CD14-positive monocyte (primary cell): ENCODE measurements around the gene PGP. TPM values are rescaled to one million over a fixed set of nuclear protein-coding genes. Genes with fewer than 3 reads are reported as not detected.
"Not testable (repeated sequence)": the region's sequence is repeated elsewhere in the genome, so short reads cannot be mapped to it uniquely, and the experiment has no call there.

Experiments
- DNase-seq, 3 donors: peaks; one replicate each; pipeline ENCODE4 v3.0.0-alpha.2; 2011 to 2022
- H2AFZ ChIP-seq: 2 replicates; pipeline ENCODE4 v1.6.0; 2012; ENCODE audit warnings: mild to moderate bottlenecking, low read depth, low read length, inconsistent platforms; ENCODE audit not compliant: insufficient read depth, poor library complexity, severe bottlenecking
- H3K27ac ChIP-seq, 2 donors: 1 replicate in 1 of 2; 2 replicates in 1 of 2; pipeline ENCODE4 v1.5.1; 2012 to 2013; ENCODE audit warnings: low read length in 2 of 2, control low read depth in 1 of 2, inconsistent platforms in 1 of 2, low read depth in 1 of 2, mild to moderate bottlenecking in 1 of 2
- H3K27me3 ChIP-seq, 2 donors: one replicate each; pipeline versions ENCODE4 v1.6.0 to v1.6.1; 2011 to 2013; ENCODE audit warnings: low read length in 2 of 2; ENCODE audit not compliant: control insufficient read depth in 2 of 2, insufficient read depth in 2 of 2
- H3K36me3 ChIP-seq, 2 donors: replicated peaks in 1 of 2; 1 replicate in 1 of 2; 2 replicates in 1 of 2; pipeline versions ENCODE4 v1.5.1 to v1.6.1; 2012 to 2013; ENCODE audit warnings: low read length in 2 of 2, control low read depth in 1 of 2, inconsistent platforms in 1 of 2, mild to moderate bottlenecking in 1 of 2; ENCODE audit not compliant: insufficient read depth in 2 of 2, control insufficient read depth in 1 of 2
- H3K4me1 ChIP-seq, 2 donors: 1 replicate in 1 of 2; 2 replicates in 1 of 2; pipeline versions ENCODE4 v1.5.1 to v1.6.1; 2012 to 2013; ENCODE audit warnings: low read length in 2 of 2, control low read depth in 1 of 2, inconsistent platforms in 1 of 2, mild to moderate bottlenecking in 1 of 2, moderate library complexity in 1 of 2; ENCODE audit not compliant: insufficient read depth in 2 of 2, control insufficient read depth in 1 of 2
- H3K4me2 ChIP-seq: replicated peaks from 2 replicates; pipeline ENCODE3; 2012; ENCODE audit warnings: low read length, moderate library complexity, mild to moderate bottlenecking; ENCODE audit not compliant: poor library complexity, severe bottlenecking; ENCODE audit errors: extremely low read depth
- H3K4me3 ChIP-seq, 3 experiments: fragments of 200-600 bp in 1 of 3; sonication (generic) in 1 of 3; replicated peaks in 1 of 3; 1 replicate in 2 of 3; 2 replicates in 1 of 3; pipeline ENCODE4 v1.5.1; 2011 to 2013; ENCODE audit warnings: low read length in 3 of 3, mild to moderate bottlenecking in 3 of 3, control low read depth in 2 of 3, low read depth in 2 of 3, inconsistent platforms in 1 of 3, moderate library complexity in 1 of 3
- H3K79me2 ChIP-seq: 2 replicates; pipeline ENCODE4 v1.6.0; 2012; ENCODE audit warnings: mild to moderate bottlenecking, control low read depth, inconsistent platforms, low read length, moderate library complexity; ENCODE audit not compliant: insufficient read depth
- H3K9ac ChIP-seq: 2 replicates; pipeline ENCODE4 v1.6.0; 2017; ENCODE audit warnings: low read length, mild to moderate bottlenecking; ENCODE audit not compliant: insufficient read depth, poor library complexity, severe bottlenecking
- H3K9me3 ChIP-seq, 2 donors: replicated peaks in 1 of 2; 1 replicate in 1 of 2; 2 replicates in 1 of 2; pipeline versions ENCODE4 v1.5.1 to v1.6.1; 2012 to 2013; ENCODE audit warnings: low read length in 2 of 2, control low read depth in 1 of 2; ENCODE audit not compliant: control insufficient read depth in 1 of 2, insufficient read depth in 1 of 2
- H4K20me1 ChIP-seq: 2 replicates; pipeline ENCODE4 v1.6.0; 2012; ENCODE audit warnings: mild to moderate bottlenecking, low read length, control low read depth, moderate library complexity; ENCODE audit not compliant: insufficient read depth
- H3K27ac Mint-ChIP-seq, 7 donors: one replicate each; pipeline ENCODE4 v1.8.0; 2020; ENCODE audit warnings: mild to moderate bottlenecking in 7 of 7, mixed read lengths in 7 of 7, moderate library complexity in 6 of 7, inconsistent platforms in 2 of 7
- H3K27me3 Mint-ChIP-seq, 3 donors: one replicate each; pipeline ENCODE4 v1.8.0; 2021 to 2022; ENCODE audit warnings: low read depth in 3 of 3, mild to moderate bottlenecking in 3 of 3, mixed read lengths in 3 of 3, moderate library complexity in 3 of 3, inconsistent platforms in 1 of 3
- H3K36me3 Mint-ChIP-seq, 2 donors: one replicate each; pipeline ENCODE4 v1.8.0; 2020; ENCODE audit warnings: mixed read lengths in 2 of 2, inconsistent platforms in 1 of 2, mild to moderate bottlenecking in 1 of 2
- H3K4me1 Mint-ChIP-seq: one replicate; pipeline ENCODE4 v1.8.0; 2020; ENCODE audit warnings: mild to moderate bottlenecking, mixed read lengths
- H3K4me3 Mint-ChIP-seq, 2 donors: one replicate each; pipeline ENCODE4 v1.8.0; 2020; ENCODE audit warnings: mild to moderate bottlenecking in 2 of 2, mixed read lengths in 2 of 2, moderate library complexity in 1 of 2
- H3K9me3 Mint-ChIP-seq, 7 donors: one replicate each; pipeline ENCODE4 v1.8.0; 2020 to 2022; ENCODE audit warnings: mixed read lengths in 7 of 7, mild to moderate bottlenecking in 6 of 7, moderate library complexity in 6 of 7, inconsistent platforms in 2 of 7
- WGBS: methylation state at CpG from one replicate; pipeline ENCODE4 v1.1.5; 2013; ENCODE audit warnings: missing lambda C conversion rate; ENCODE audit not compliant: insufficient coverage; 5-methylcytosine and 5-hydroxymethylcytosine counted together
- intact Hi-C, 2 donors: fragments of 100-400 bp; cut with micrococcal nuclease; formaldehyde crosslinking; loops; one replicate each; pipeline versions ENCODE4 v1.15.0 to v1.15.1; 2023
- polyA plus RNA-seq, 3 donors: library from polyadenylated mRNA; depleted of rRNA in 1 of 3; unstranded in 2 of 3; stranded (reverse) in 1 of 3; fragments of 300-500 nt in 2 of 3; fragments of >200 nt in 1 of 3; fragmentation: Illumina TruSeq in 2 of 3; gene quantifications; 1 replicate in 2 of 3; 2 replicates in 1 of 3; pipeline ENCODE4 v1.2.3, GENCODE V29; 2012 to 2021
- TF ChIP-seq, protein P1 (sequence below): fragments of 200-600 bp; IDR thresholded peaks from one replicate; pipeline ENCODE4 v1.8.0; 2022; ENCODE audit warnings: antibody characterized with exemption, mild to moderate bottlenecking

PGP gene
- polyA plus RNA-seq, 3 donors, result 7.2 to 20.2 (median 19.2) TPM

DNA sequence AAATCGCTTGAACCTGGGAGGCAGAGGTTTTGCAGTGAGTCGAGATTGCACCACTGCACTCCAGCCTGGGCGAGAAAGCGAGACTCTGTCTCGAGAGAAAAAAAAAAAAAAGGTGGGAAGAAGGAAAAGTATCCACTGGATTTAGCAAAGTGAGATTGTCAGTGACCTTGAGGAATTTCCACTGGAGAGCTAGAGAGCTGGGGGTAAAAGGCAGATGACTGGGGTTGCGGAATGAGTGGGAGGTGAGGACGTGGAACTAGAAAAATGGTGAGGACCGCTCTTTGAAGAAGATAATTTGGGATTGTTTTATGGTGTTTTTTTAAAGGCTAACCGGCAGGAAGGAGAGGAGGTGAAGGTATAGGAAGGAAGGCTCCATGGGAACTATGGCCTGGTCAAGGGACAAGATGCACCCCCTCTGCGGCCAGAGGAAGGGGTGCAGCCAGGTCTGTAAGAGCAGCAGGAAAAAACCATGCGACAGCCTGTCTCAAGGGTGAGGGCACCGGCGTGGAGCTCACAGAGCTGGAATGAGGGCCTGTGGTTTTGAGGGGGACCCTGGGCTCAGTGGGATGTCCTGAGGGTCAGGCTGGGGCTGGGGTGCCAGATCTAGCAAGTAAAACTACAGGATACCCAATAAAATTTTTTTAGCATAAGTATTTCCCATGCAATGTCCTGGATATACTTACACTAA lies 10.1 kb downstream of the PGP start:
- peaks cover 17% of the 10 kb centered on the region for H4K20me1 ChIP-seq
- H3K36me3 ChIP-seq, result peaks cover 25 to 29% of the 10 kb centered on the region in 2 donors
- 94% methylated on average over 10 of the region's 13 CpGs for WGBS
- H3K4me3 Mint-ChIP-seq, result peak overlapping the region; percentile 73 to 76
- H3K9me3 Mint-ChIP-seq, result peaks cover 0 to 5% (median 0%) of the 10 kb centered on the region in 7 donors
- peak overlapping the region; percentile 64 to 92 (median 77) for H3K4me3 ChIP-seq
- H3K4me1 ChIP-seq, result peaks cover 23 to 27% of the 10 kb centered on the region in 2 donors
- no peak for DNase-seq
- TF ChIP-seq, protein P1, sequence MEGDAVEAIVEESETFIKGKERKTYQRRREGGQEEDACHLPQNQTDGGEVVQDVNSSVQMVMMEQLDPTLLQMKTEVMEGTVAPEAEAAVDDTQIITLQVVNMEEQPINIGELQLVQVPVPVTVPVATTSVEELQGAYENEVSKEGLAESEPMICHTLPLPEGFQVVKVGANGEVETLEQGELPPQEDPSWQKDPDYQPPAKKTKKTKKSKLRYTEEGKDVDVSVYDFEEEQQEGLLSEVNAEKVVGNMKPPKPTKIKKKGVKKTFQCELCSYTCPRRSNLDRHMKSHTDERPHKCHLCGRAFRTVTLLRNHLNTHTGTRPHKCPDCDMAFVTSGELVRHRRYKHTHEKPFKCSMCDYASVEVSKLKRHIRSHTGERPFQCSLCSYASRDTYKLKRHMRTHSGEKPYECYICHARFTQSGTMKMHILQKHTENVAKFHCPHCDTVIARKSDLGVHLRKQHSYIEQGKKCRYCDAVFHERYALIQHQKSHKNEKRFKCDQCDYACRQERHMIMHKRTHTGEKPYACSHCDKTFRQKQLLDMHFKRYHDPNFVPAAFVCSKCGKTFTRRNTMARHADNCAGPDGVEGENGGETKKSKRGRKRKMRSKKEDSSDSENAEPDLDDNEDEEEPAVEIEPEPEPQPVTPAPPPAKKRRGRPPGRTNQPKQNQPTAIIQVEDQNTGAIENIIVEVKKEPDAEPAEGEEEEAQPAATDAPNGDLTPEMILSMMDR, result no peak
- peaks cover 0 to 2% of the 10 kb centered on the region in 2 donors for H3K27me3 ChIP-seq
- peak overlapping the region; percentile 95 for H3K4me2 ChIP-seq
- intact Hi-C loops, result loop anchor here (2.0 to 5.0 kb wide), 3 partner anchors 47 to 63 kb away; partner anchors contain the start of genes RNPS1 (in 2 of the 2) and TRAF7 (in 2 of the 2)
- H3K79me2 ChIP-seq, result peaks cover 15% of the 10 kb centered on the region
- H2AFZ ChIP-seq, result peak overlapping the region; percentile 88
- peak overlapping the region; percentile 5 to 85 (median 72) for H3K27ac Mint-ChIP-seq
- H3K36me3 Mint-ChIP-seq, result peaks cover 17 to 26% of the 10 kb centered on the region in 2 donors
- peak overlapping the region; percentile 49 to 83 for H3K27ac ChIP-seq
- H3K27me3 Mint-ChIP-seq, result peaks cover 4 to 21% (median 9%) of the 10 kb centered on the region in 3 donors
- H3K9me3 ChIP-seq, result no peaks in the 10 kb centered on the region
- H3K9ac ChIP-seq, result peak overlapping the region; percentile 76
- peaks cover 25% of the 10 kb centered on the region for H3K4me1 Mint-ChIP-seq

DNA sequence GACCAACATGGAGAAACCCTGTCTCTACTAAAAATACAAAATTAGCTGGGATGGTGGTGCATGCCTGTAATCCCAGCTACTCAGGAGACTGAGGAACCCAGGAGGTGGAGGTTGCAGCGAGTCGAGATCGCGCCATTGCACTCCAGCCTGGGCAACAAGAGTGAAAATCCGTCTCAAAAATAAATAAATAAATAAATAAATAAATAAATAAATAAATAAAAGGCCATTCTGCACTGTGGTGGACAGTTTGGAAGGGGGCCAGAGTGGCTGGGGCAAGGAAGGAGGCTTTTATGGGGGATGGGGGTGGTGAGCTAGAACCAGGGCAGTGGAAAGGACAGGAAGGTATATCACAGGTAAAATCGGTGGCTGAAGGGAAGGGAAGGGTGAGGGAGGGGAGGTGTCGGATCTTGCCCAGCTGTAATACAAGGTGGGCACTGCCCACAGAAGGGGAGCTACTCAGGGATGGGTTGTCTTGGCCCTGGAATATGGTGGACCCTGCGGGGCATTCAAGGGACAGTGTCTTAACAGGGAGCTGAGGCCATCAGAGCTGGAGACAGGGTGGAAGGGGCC lies 11.4 kb downstream of the PGP start:
- WGBS, result 96% methylated on average over 2 of the region's 8 CpGs
- H3K36me3 ChIP-seq, result peaks cover 11 to 15% of the 10 kb centered on the region in 2 donors
- H3K4me3 Mint-ChIP-seq, H3K27ac Mint-ChIP-seq, H3K27ac ChIP-seq, intact Hi-C loops, H3K4me2 ChIP-seq, H3K9me3 Mint-ChIP-seq, H3K9me3 ChIP-seq, DNase-seq, H3K9ac ChIP-seq, H2AFZ ChIP-seq, H3K4me3 ChIP-seq: not testable (repeated sequence)
- H3K27me3 Mint-ChIP-seq, result peaks cover 14 to 34% (median 18%) of the 10 kb centered on the region in 3 donors
- peaks cover 10 to 15% of the 10 kb centered on the region in 2 donors for H3K36me3 Mint-ChIP-seq
- peaks cover 13% of the 10 kb centered on the region for H4K20me1 ChIP-seq
- H3K79me2 ChIP-seq, result peaks cover 15% of the 10 kb centered on the region
- peaks cover 6 to 16% of the 10 kb centered on the region in 2 donors for H3K27me3 ChIP-seq
- H3K4me1 Mint-ChIP-seq, result peaks cover 25% of the 10 kb centered on the region
- peaks cover 23 to 27% of the 10 kb centered on the region in 2 donors for H3K4me1 ChIP-seq
